ENCODE data around the gene SRP9. TPM values are rescaled to one million over a fixed set of nuclear protein-coding genes. Genes with fewer than 3 reads are reported as not detected.

The SRP9 gene
- total and polyA plus RNA-seq, 10 of the 15 experiments (the other 5 are each of a cell fraction or from before 2014, with no cell fraction given) = 248 to 1,200 (median 514) TPM

GRCh38 chr1:225733254-225733653 is 44.4 kb upstream of the SRP9 start:
- no peaks in the 10 kb centered on the region for H3K4me1 ChIP-seq (ENCODE audit: control insufficient read depth, insufficient read depth, low read length)
- DNase-seq (ENCODE audit: low read depth, low spot score) = no peak
- no peak overlapping the region for H3K4me3 ChIP-seq
- ChIA-PET POLR2A (no interaction called here), CTCF (no interaction called here), SMC1A (ENCODE audit: uncharacterized antibody, unreplicated experiment) (no interaction called here), RAD21 (ENCODE audit: unreplicated experiment) (no interaction called here)
- ATAC-seq = no peak
- WGBS (ENCODE audit: insufficient coverage, insufficient replicate concordance, low lambda C conversion rate, missing lambda C conversion rate) = 27% methylated on average over 4 of the region's 4 CpGs
- H2AFZ ChIP-seq (ENCODE audit: control insufficient read depth, low read depth, low read length) = no peak overlapping the region
- no peaks in the 10 kb centered on the region for H3K9me3 ChIP-seq (replicated peaks; ENCODE audit: control insufficient read depth, insufficient read depth, low read length)
- H3K27ac ChIP-seq (ENCODE audit: control insufficient read depth, insufficient read depth) = no peak overlapping the region
- H3K36me3 ChIP-seq (ENCODE audit: control insufficient read depth in 2 of 2, insufficient read depth in 2 of 2, low read length in 1 of 2) = no peaks in the 10 kb centered on the region
- no peak for TF ChIP-seq ZNF207 (IDR thresholded peaks at IDR 0.05; ENCODE audit: borderline replicate concordance)
- no peak for TF ChIP-seq TCF12 (IDR thresholded peaks at IDR 0.05; ENCODE audit: low read depth, low read length)
- no peak for TF ChIP-seq NR2C1 (IDR thresholded peaks at IDR 0.05)
- no peak for TF ChIP-seq SREBF1 (IDR thresholded peaks at IDR 0.05; ENCODE audit: low read length)
- TF ChIP-seq TBL1XR1 (IDR thresholded peaks at IDR 0.05; ENCODE audit: low read depth, low read length) = no peak
- BruUV-seq (replicated peaks) = no TSS peak
- FAIRE-seq = no peak
- H3K27me3 ChIP-seq (replicated peaks in 1 of 2; ENCODE audit: control insufficient read depth in 2 of 2, insufficient read depth in 2 of 2, low read length in 1 of 2) = no peaks in the 10 kb centered on the region; a peak in 1 of 4 replicates
- in situ Hi-C loops (cut with MboI) (no loop called here), intact Hi-C loops (cut with micrococcal nuclease; ENCODE audit: unreplicated experiment) (no loop called here)
- H4K20me1 ChIP-seq (ENCODE audit: control insufficient read depth, insufficient read depth) = no peaks in the 10 kb centered on the region
- H3K79me2 ChIP-seq (ENCODE audit: control insufficient read depth, insufficient read depth, low read length) = no peaks in the 10 kb centered on the region
- H3K9ac ChIP-seq (ENCODE audit: control insufficient read depth, insufficient read depth, low read length) = no peak overlapping the region
- H3K4me2 ChIP-seq (ENCODE audit: control insufficient read depth, insufficient read depth) = no peak overlapping the region

GRCh38 chr1:225735252-225736149 is 42.1 kb upstream of the SRP9 start:
- no TSS peak for BruUV-seq (replicated peaks)
- ATAC-seq = no peak
- Histone ChIP-seq H3K27ac (ENCODE audit: control insufficient read depth, insufficient read depth) (no peak overlapping the region), H3K79me2 (ENCODE audit: control insufficient read depth, insufficient read depth, low read length) (no peaks in the 10 kb centered on the region), H3K27me3 (replicated peaks in 1 of 2; ENCODE audit: control insufficient read depth in 2 of 2, insufficient read depth in 2 of 2, low read length in 1 of 2) (no peaks in the 10 kb centered on the region; a peak in 1 of 4 replicates), H3K4me1 (ENCODE audit: control insufficient read depth, insufficient read depth, low read length) (no peaks in the 10 kb centered on the region), H3K9ac (ENCODE audit: control insufficient read depth, insufficient read depth, low read length) (no peak overlapping the region), H2AFZ (ENCODE audit: control insufficient read depth, low read depth, low read length) (no peak overlapping the region), H3K4me3 (no peak overlapping the region), H4K20me1 (ENCODE audit: control insufficient read depth, insufficient read depth) (no peaks in the 10 kb centered on the region), H3K9me3 (replicated peaks; ENCODE audit: control insufficient read depth, insufficient read depth, low read length) (no peaks in the 10 kb centered on the region), H3K36me3 (ENCODE audit: control insufficient read depth in 2 of 2, insufficient read depth in 2 of 2, low read length in 1 of 2) (no peaks in the 10 kb centered on the region), H3K4me2 (ENCODE audit: control insufficient read depth, insufficient read depth) (no peak overlapping the region)
- POLR2A ChIA-PET = no interaction called here
- RAD21 ChIA-PET (ENCODE audit: unreplicated experiment) = interaction anchor here (0.8 kb wide), 1 partner anchor 174 kb away, joined by 3 read pairs; no protein-coding TSS in a partner anchor
- no peak for TF ChIP-seq ATF2 (IDR thresholded peaks at IDR 0.05; ENCODE audit: low read length)
- TF ChIP-seq YBX1 (IDR thresholded peaks at IDR 0.05) = no peak
- TF ChIP-seq PAX5 (IDR thresholded peaks at IDR 0.05; ENCODE audit: borderline replicate concordance, low read depth, low read length) = no peak
- TF ChIP-seq ZNF217 (IDR thresholded peaks at IDR 0.05) = no peak
- TF ChIP-seq FOS (IDR thresholded peaks at IDR 0.05; ENCODE audit: borderline replicate concordance, extremely low read depth, insufficient read length) = no peak
- no peak for TF ChIP-seq TBL1XR1 (IDR thresholded peaks at IDR 0.05; ENCODE audit: low read depth, low read length)
- no peak for TF ChIP-seq HSF1 (IDR thresholded peaks at IDR 0.05; ENCODE audit: low read depth, low read length)
- TF ChIP-seq ESRRA (IDR thresholded peaks at IDR 0.05; ENCODE audit: low read length) = no peak
- no peak for TF ChIP-seq FOXM1 (IDR thresholded peaks at IDR 0.05; ENCODE audit: low read depth, low read length)
- no peak for TF ChIP-seq FOXK2 (IDR thresholded peaks at IDR 0.05)
- TF ChIP-seq JUND (IDR thresholded peaks at IDR 0.05; ENCODE audit: low read depth, low read length) = no peak
- CTCF ChIA-PET = interaction anchor here (1.0 kb wide), 1 partner anchor 253 kb away, joined by 3 read pairs; no protein-coding TSS in a partner anchor
- WGBS (ENCODE audit: insufficient coverage, insufficient replicate concordance, low lambda C conversion rate, missing lambda C conversion rate) = 54% methylated on average over 12 of the region's 12 CpGs
- SMC1A ChIA-PET (ENCODE audit: uncharacterized antibody, unreplicated experiment) = interaction anchor here (1.0 kb wide), 2 partner anchors 8 to 258 kb away, joined by 3 to 4 read pairs; no protein-coding TSS in a partner anchor
- in situ Hi-C loops (cut with MboI) (no loop called here), intact Hi-C loops (cut with micrococcal nuclease; ENCODE audit: unreplicated experiment) (no loop called here)
- no peak for DNase-seq (ENCODE audit: low read depth, low spot score)
- FAIRE-seq = no peak
